Rectal smooth muscle tissue (tissue), 1 donor: ENCODE data around the gene PCDHGB1.

Experiments used
- H3K27ac ChIP-seq: one replicate; pipeline ENCODE4 v1.7.0; 2013; ENCODE audit warnings: low read depth, low read length, inconsistent platforms
- H3K27me3 ChIP-seq: one replicate; pipeline ENCODE4 v1.7.0; 2013; ENCODE audit warnings: low read length; ENCODE audit not compliant: control insufficient read depth, insufficient read depth
- H3K36me3 ChIP-seq: one replicate; pipeline ENCODE4 v1.7.0; 2013; ENCODE audit warnings: low read length; ENCODE audit not compliant: control insufficient read depth, insufficient read depth
- H3K4me1 ChIP-seq: one replicate; pipeline ENCODE4 v1.7.0; 2013; ENCODE audit warnings: low read length; ENCODE audit not compliant: control insufficient read depth, insufficient read depth
- H3K4me3 ChIP-seq: one replicate; pipeline ENCODE4 v1.7.0; 2013; ENCODE audit warnings: low read length
- H3K9ac ChIP-seq: one replicate; pipeline ENCODE4 v1.7.0; 2013; ENCODE audit warnings: low read length

The PCDHGB1 gene

DNA sequence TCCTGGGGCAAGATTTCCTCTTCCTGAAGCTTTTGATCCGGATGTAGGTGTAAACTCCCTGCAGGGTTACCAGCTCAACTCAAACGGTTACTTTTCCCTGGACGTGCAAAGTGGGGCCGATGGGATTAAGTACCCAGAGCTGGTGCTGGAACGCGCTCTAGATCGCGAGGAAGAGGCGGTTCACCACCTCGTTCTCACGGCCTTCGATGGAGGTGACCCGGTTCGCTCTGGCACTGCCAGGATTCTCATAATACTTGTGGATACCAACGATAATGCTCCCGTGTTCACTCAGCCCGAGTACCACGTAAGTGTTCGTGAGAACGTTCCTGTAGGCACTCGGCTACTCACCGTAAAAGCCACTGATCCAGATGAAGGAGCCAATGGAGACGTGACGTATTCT lies 5.7 kb downstream of the PCDHGB1 start:
- H3K27me3 ChIP-seq, result no peaks in the 10 kb centered on the region
- H3K4me3 ChIP-seq, result peak overlapping the region; percentile 29

DNA sequence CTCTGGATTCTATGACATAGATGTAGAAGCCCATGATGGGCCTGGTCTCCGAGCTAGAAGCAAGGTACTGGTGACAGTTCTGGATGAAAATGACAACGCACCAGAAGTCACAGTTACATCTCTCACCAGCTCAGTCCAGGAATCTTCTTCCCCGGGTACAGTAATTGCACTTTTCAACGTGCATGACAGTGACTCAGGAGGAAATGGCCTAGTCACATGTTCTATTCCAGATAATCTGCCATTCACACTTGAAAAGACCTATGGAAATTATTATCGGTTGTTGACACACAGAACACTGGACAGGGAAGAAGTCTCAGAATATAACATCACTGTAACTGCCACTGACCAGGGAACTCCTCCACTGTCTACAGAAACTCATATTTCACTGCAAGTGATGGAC lies 6.2 kb downstream of the PCDHGB1 start:
- no peaks in the 10 kb centered on the region for H3K27me3 ChIP-seq
- H3K36me3 ChIP-seq, result no peaks in the 10 kb centered on the region
- no peak overlapping the region for H3K27ac ChIP-seq
- no peaks in the 10 kb centered on the region for H3K4me1 ChIP-seq
- H3K4me3 ChIP-seq, result no peak overlapping the region
- H3K9ac ChIP-seq, result no peak overlapping the region

More for the DNA sequence above, 5.7 kb downstream of the PCDHGB1 start:
- Histone ChIP-seq H3K27ac (no peak overlapping the region), H3K4me1 (no peaks in the 10 kb centered on the region), H3K36me3 (no peaks in the 10 kb centered on the region), H3K9ac (no peak overlapping the region)

DNA sequence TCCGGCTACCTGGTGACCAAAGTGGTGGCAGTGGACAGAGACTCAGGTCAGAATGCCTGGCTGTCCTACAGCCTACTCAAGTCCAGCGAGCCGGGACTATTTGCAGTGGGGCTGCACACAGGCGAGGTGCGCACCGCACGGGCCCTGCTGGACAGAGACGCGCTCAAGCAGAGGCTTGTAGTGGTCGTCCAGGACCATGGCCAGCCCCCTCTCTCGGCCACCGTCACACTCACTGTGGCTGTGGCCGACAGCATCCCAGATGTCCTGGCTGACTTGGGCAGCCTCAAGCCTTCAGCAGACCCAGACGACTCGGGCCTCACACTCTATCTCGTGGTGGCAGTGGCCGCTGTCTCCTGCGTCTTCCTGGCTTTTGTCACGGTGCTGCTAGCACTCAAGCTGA lies 7.1 kb downstream of the PCDHGB1 start:
- Histone ChIP-seq H3K27me3 (no peaks in the 10 kb centered on the region), H3K4me1 (no peaks in the 10 kb centered on the region), H3K9ac (no peak overlapping the region), H3K4me3 (no peak overlapping the region), H3K36me3 (no peaks in the 10 kb centered on the region), H3K27ac (no peak overlapping the region)

GRCh38 chr5:141359790-141360426 lies 10.0 kb downstream of the PCDHGB1 start, which contains the start of gene PCDHGB2:
Gene PCDHGB2, plus strand, starts transcription at chr5:141359994. Its CDS starts 142 bp downstream, at chr5:141360136.
- no peaks in the 10 kb centered on the region for H3K4me1 ChIP-seq

DNA sequence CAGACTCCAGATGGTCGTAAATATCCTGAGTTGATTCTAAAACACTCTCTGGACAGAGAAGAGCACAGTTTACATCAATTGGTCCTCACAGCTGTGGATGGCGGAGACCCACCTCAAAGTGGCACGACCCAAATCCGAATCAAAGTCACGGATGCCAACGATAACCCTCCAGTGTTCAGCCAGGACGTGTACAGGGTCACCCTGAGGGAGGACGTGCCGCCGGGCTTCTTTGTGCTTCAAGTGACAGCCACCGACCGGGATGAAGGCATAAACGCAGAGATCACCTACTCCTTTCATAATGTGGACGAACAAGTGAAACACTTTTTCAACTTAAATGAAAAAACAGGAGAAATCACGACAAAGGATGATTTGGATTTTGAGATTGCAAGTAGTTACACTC lies 10.8 kb downstream of the PCDHGB1 start:
- H3K27ac ChIP-seq, result no peak overlapping the region
- H3K9ac ChIP-seq, result no peak overlapping the region
- no peaks in the 10 kb centered on the region for H3K36me3 ChIP-seq
- H3K27me3 ChIP-seq, result no peaks in the 10 kb centered on the region
- H3K4me1 ChIP-seq, result no peaks in the 10 kb centered on the region
- H3K4me3 ChIP-seq, result no peak overlapping the region

More at GRCh38 chr5:141359790-141360426, 10.0 kb downstream of the PCDHGB1 start, which contains the start of gene PCDHGB2:
- no peak within 1 kb of the TSS for H3K27ac ChIP-seq
- H3K4me3 ChIP-seq, result peak within 1 kb of the TSS; percentile 60
- no peaks in the 10 kb centered on the region for H3K36me3 ChIP-seq
- no peaks in the 10 kb centered on the region for H3K27me3 ChIP-seq
- H3K9ac ChIP-seq, result no peak within 1 kb of the TSS

GRCh38 chr5:141362719-141363118 lies 12.8 kb downstream of the PCDHGB1 start:
- Histone ChIP-seq H3K27ac (no peak overlapping the region), H3K9ac (no peak overlapping the region), H3K27me3 (no peaks in the 10 kb centered on the region)

DNA sequence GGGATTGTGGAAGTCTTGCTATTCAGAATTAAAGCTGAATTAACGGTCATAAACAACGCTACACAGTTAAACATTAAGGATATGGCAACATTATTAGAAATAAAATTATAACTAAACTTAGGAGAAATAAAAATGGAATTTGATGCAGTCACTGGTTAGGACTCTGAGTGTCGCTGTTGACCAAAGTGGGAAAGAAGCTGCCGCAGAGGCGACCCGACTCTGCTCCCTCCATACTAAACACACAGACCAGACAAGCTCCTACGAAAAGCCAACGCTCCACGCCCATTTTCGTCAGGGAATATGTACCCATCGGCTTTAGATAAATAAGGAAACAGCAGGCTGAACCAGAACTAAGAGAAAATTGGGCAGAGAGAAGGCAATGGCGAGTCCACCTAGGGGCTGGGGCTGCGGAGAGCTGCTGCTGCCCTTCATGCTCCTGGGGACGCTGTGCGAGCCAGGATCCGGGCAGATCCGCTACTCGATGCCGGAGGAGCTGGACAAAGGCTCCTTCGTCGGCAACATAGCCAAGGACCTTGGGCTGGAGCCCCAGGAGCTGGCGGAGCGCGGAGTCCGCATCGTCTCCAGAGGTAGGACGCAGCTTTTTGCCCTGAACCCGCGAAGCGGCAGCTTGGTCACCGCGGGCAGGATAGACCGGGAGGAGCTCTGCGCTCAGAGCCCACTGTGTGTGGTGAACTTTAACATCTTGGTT lies 14.2 kb downstream of the PCDHGB1 start, which contains the start of gene PCDHGA5:
Gene PCDHGA5, plus strand, starts transcription at position 211 of the 709 bp plus-strand sequence. Its CDS starts 169 bp downstream, at position 380.
- H3K4me1 ChIP-seq, result no peaks in the 10 kb centered on the region
- no peak within 1 kb of the TSS for H3K27ac ChIP-seq
- no peaks in the 10 kb centered on the region for H3K27me3 ChIP-seq
- H3K9ac ChIP-seq, result no peak within 1 kb of the TSS
- H3K36me3 ChIP-seq, result no peaks in the 10 kb centered on the region
- H3K4me3 ChIP-seq, result no peak within 1 kb of the TSS

More at GRCh38 chr5:141362719-141363118, 12.8 kb downstream of the PCDHGB1 start:
- Histone ChIP-seq H3K4me3 (no peak overlapping the region), H3K36me3 (no peaks in the 10 kb centered on the region), H3K4me1 (no peaks in the 10 kb centered on the region)

GRCh38 chr5:141366016-141366896 lies 16.4 kb downstream of the PCDHGB1 start:
- H3K4me3 ChIP-seq, result peak overlapping the region; percentile 44
- no peaks in the 10 kb centered on the region for H3K4me1 ChIP-seq
- H3K27ac ChIP-seq, result no peak overlapping the region
- no peak overlapping the region for H3K9ac ChIP-seq
- no peaks in the 10 kb centered on the region for H3K36me3 ChIP-seq
- H3K27me3 ChIP-seq, result no peaks in the 10 kb centered on the region

DNA sequence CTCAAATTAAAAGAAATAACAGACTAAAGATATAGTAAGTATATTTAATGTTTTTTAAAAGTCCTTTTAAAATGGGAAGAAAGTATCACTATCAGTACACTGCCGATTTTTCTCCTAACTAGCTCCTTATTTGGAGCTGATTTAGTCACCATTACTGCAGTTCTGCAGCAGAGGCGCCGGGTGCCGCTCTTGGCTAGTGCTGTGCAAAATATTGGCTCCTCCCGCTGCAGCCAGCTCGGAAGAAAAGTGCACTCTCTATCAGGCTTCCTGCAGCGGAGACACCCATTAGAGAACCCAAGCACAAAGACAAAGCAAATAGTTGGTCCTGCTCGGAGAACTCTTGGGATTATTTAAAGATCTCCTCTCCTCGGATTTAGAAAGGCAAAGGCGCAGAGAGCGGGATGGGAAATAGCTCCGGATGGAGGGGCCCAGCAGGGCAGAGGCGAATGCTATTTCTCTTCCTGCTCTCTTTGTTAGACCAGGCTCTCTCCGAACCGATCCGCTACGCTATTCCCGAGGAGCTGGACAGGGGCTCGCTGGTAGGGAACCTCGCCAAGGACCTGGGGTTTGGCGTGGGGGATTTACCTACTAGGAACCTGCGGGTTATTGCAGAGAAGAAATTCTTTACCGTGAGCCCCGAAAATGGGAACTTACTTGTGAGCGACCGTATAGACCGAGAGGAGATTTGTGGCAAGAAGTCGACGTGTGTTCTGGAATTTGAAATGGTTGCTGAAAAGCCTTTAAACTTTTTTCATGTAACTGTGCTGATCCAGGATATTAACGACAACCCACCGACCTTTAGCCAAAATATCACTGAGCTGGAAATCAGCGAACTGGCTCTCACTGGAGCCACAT lies 20.3 kb downstream of the PCDHGB1 start, which contains the start of gene PCDHGB3:
Gene PCDHGB3, plus strand, starts transcription at position 249 of the 855 bp plus-strand sequence. Its CDS starts 153 bp downstream, at position 402.
- H3K36me3 ChIP-seq, result peaks cover 3% of the 10 kb centered on the region
- no peaks in the 10 kb centered on the region for H3K27me3 ChIP-seq
- peak within 1 kb of the TSS; percentile 48 for H3K4me3 ChIP-seq
- no peak within 1 kb of the TSS for H3K27ac ChIP-seq
- no peaks in the 10 kb centered on the region for H3K4me1 ChIP-seq
- no peak within 1 kb of the TSS for H3K9ac ChIP-seq

DNA sequence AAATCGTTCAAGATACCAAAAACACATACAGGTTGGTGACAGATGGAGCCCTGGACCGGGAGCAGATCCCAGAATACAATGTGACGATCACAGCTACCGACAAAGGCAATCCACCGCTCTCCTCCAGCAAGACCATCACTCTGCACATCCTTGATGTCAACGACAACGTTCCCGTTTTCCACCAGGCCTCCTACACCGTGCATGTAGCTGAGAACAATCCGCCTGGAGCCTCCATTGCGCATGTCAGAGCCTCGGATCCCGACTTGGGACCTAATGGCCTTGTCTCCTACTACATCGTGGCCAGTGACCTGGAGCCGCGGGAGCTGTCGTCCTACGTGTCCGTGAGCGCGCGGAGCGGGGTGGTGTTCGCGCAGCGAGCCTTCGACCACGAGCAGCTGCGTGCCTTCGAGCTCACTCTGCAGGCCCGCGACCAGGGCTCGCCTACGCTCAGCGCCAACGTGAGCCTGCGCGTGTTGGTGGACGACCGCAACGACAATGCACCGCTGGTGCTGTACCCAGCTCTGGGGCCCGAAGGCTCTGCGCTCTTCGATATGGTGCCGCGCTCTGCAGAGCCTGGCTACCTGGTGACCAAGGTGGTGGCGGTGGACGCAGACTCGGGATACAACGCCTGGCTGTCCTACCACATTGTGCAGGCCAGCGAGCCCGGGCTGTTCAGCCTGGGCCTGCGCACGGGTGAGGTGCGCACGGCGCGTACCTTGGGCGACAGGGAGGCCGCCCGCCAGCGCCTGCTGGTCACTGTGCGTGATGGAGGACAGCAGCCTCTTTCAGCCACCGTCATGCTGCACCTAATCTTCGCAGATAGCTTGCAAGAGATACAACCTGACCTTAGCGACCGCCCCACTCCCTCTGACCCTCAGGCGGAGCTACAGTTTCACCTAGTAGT lies 21.9 kb downstream of the PCDHGB1 start:
- H3K27me3 ChIP-seq, result no peaks in the 10 kb centered on the region
- peaks cover 3% of the 10 kb centered on the region for H3K36me3 ChIP-seq
- no peaks in the 10 kb centered on the region for H3K4me1 ChIP-seq
- H3K27ac ChIP-seq, result no peak overlapping the region
- H3K4me3 ChIP-seq, result peak overlapping the region; percentile 30
- H3K9ac ChIP-seq, result no peak overlapping the region
